Small intestine (tissue), 7 donors: Measurements from ENCODE around the gene RELN. TPM values are rescaled to one million over a fixed set of nuclear protein-coding genes. Genes with fewer than 3 reads are reported as not detected.

ENCODE experiments used
- DNase-seq, 2 donors: peaks; one replicate each; pipeline versions ENCODE4 v3.0.0 to v3.0.0-alpha.2; 2013
- FAIRE-seq: peaks from 2 replicates; lab custom pipeline; 2012; peaks lifted over from hg19 to GRCh38; lab: Jason Lieb, UNC
- H3K27ac ChIP-seq, 3 donors: one replicate each; pipeline ENCODE4 v1.5.1; 2013; ENCODE audit warnings: low read length in 2 of 3, mild to moderate bottlenecking in 2 of 3, control low read depth in 1 of 3, inconsistent platforms in 1 of 3, low read depth in 1 of 3, moderate library complexity in 1 of 3
- H3K27me3 ChIP-seq, 3 donors: one replicate each; pipeline ENCODE4 v1.6.1; 2013; ENCODE audit warnings: low read length in 3 of 3, inconsistent platforms in 1 of 3; ENCODE audit not compliant: control insufficient read depth in 3 of 3, insufficient read depth in 3 of 3
- H3K36me3 ChIP-seq, 3 donors: one replicate each; pipeline ENCODE4 v1.6.1; 2013; ENCODE audit warnings: low read length in 3 of 3, inconsistent platforms in 1 of 3, low read depth in 1 of 3, mild to moderate bottlenecking in 1 of 3, moderate library complexity in 1 of 3; ENCODE audit not compliant: control insufficient read depth in 3 of 3, insufficient read depth in 2 of 3
- H3K4me1 ChIP-seq, 3 donors: one replicate each; pipeline ENCODE4 v1.6.1; 2013; ENCODE audit warnings: low read length in 2 of 3, inconsistent platforms in 1 of 3, low read depth in 1 of 3, mild to moderate bottlenecking in 1 of 3, moderate library complexity in 1 of 3; ENCODE audit not compliant: control insufficient read depth in 3 of 3, insufficient read depth in 2 of 3
- H3K4me3 ChIP-seq, 3 donors: one replicate each; pipeline ENCODE4 v1.5.1; 2013; ENCODE audit warnings: low read length in 3 of 3, control low read depth in 1 of 3, inconsistent platforms in 1 of 3, low read depth in 1 of 3, mild to moderate bottlenecking in 1 of 3, moderate library complexity in 1 of 3
- H3K9me3 ChIP-seq, 2 donors: one replicate each; pipeline ENCODE4 v1.6.1; 2013; ENCODE audit warnings: low read depth in 1 of 2, low read length in 1 of 2; ENCODE audit not compliant: control insufficient read depth in 2 of 2, insufficient read depth in 1 of 2
- WGBS, 3 donors: extraction: QIAGEN DNeasy Blood & Tissue Kit; methylation state at CpG; one replicate each; pipeline ENCODE4 v1.1.7; 2013; 5-methylcytosine and 5-hydroxymethylcytosine counted together
- polyA plus RNA-seq, 4 donors: library from polyadenylated mRNA; stranded (reverse) in 3 of 4; unstranded in 1 of 4; fragments of 200-250 nt in 3 of 4; fragments of 120-200 nt in 1 of 4; gene quantifications; one replicate each; pipeline versions ENCODE4 v1.2.1 to v1.2.3, GENCODE V29; 2013
- donor health status: healthy with polysubstance abuse.
- donor health status: control.
- donor health status: control.
- donor health status: Bipolar disorder and iron deficiency.
- donor health status: healthy.

The RELN gene
- polyA plus RNA-seq, 4 donors, result 3.4 to 8.1 TPM; not detected in 2

DNA sequence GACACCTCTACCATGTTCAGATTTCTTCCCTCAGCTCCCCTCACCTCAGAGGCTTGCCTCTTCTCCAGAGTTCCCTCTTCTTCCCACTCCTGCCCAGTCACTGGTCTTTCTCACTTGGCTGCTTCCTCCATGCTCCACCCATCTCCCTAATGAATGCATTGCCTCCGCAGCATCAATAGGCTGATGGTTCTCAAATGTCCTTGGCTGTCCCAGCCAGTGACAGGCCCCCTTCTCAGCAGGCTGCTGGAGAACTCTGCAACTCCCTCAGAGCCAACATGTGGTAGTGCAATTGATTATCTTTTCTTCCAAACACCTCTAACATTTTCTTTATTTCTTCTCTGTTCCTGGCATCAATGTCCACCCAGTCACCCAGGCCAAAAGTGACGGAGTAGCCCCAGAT is 218.2 kb downstream of the RELN start:
- H3K27me3 ChIP-seq, result peaks cover 0 to 4% (median 0%) of the 10 kb centered on the region in 3 donors
- DNase-seq (no peak), FAIRE-seq (no peak)
- WGBS, 3 donors, result 78 to 82% (median 82%) methylated on average over 2 of the region's 2 CpGs
- no peak overlapping the region for H3K27ac ChIP-seq
- H3K4me3 ChIP-seq, result no peak overlapping the region
- H3K4me1 ChIP-seq, result no peaks in the 10 kb centered on the region
- no peaks in the 10 kb centered on the region for H3K9me3 ChIP-seq
- no peaks in the 10 kb centered on the region for H3K36me3 ChIP-seq

DNA sequence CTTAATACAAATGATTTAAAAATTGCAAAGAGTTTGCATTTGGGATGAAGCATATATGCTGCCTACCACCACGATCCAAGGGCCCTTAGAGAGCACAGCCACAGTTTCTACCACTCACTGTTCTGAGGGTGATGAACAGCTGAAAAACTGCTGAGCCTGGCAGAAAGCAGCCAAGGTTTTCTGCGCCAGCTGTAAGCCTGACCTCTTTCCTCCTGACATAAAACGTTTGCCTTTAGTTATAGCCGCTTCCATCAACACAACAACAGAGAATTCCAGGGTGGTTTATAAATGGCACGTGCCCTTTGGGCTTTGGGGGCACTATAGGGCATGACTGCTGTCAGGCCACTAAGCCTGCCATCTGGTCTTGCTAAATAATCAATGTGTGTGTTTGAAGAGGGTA is 222.8 kb downstream of the RELN start:
- no peak for FAIRE-seq
- Histone ChIP-seq H3K4me3 (no peak overlapping the region), H3K36me3 (no peaks in the 10 kb centered on the region), H3K4me1 (no peaks in the 10 kb centered on the region), H3K9me3 (no peaks in the 10 kb centered on the region), H3K27me3 (peaks cover 0 to 4% (median 0%) of the 10 kb centered on the region in 3 donors), H3K27ac (no peak overlapping the region)
- 55 to 68% (median 64%) methylated on average over 5 of the region's 5 CpGs for WGBS, 3 donors
- DNase-seq, result no peak

DNA sequence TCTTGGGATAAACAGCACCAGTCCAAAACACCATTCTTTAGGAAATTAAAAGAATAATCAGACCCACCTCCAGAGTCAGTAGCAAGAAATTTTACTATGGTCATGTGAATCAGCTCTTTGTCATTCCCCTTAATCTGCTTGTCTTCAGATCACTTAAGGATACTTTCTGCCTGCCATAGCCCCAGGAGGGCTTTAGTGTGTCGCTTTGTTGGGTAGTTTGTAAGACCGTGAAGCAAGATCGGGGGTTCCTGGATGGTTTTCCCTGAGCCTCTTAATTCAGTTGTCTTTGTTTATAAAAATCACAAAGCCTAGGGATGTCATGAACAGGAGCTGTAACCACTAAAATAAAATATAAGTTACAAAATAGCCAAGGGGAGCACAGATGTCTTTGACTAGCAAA is 223.6 kb downstream of the RELN start:
- no peak overlapping the region for H3K4me3 ChIP-seq
- no peak for FAIRE-seq
- H3K27ac ChIP-seq, result no peak overlapping the region
- no peaks in the 10 kb centered on the region for H3K4me1 ChIP-seq
- WGBS, 3 donors, result 55 to 74% (median 73%) methylated on average over 3 of the region's 3 CpGs
- H3K9me3 ChIP-seq, result no peaks in the 10 kb centered on the region
- no peak for DNase-seq
- peaks cover 0 to 4% (median 0%) of the 10 kb centered on the region in 3 donors for H3K27me3 ChIP-seq
- H3K36me3 ChIP-seq, result no peaks in the 10 kb centered on the region

DNA sequence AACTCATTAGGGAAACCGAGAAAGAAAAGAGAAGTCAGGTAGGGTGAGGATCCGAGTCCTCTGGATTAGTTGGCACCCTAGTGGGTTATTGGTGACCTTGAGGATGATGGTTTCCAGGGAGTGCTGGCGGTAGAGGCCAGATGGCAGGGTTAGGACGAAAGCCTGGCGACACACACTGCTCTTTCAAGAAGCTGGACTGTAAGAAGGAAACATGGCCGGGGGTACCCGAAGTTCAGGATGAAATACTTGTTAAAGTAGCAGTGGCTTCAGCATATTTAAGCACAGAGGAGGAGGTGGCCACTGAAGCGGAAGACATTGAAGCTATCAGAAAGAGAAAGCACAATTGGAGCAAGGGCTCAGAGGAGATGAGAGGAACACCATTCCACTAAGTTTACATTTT is 224.6 kb downstream of the RELN start:
- Histone ChIP-seq H3K36me3 (no peaks in the 10 kb centered on the region), H3K27ac (no peak overlapping the region), H3K9me3 (no peaks in the 10 kb centered on the region), H3K4me1 (no peaks in the 10 kb centered on the region), H3K27me3 (peaks cover 0 to 4% (median 0%) of the 10 kb centered on the region in 3 donors), H3K4me3 (no peak overlapping the region)
- DNase-seq (no peak), FAIRE-seq (no peak)
- WGBS, 3 donors, result 86 to 91% (median 87%) methylated on average over 8 of the region's 8 CpGs

DNA sequence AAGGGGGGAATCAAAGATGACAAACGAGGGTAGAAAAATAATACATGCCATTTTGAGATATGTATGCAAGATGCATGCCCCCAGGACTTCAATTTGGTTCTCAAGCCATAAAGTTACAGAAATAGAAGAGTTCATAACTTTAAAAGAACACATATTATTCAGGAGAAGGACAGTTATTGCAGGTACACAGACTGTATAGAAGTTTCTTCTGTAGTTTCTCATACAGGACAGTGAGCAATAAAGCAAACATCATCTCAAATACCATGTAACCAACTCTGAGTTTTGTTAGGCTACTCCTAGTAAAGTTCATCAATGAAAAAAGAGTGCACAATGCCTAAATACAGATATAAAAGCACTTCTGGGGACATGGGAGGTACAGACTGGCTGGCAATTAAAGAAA is 226.6 kb downstream of the RELN start:
- Histone ChIP-seq H3K4me3 (no peak overlapping the region), H3K36me3 (no peaks in the 10 kb centered on the region), H3K27me3 (no peaks in the 10 kb centered on the region), H3K9me3 (no peaks in the 10 kb centered on the region), H3K27ac (no peak overlapping the region), H3K4me1 (no peaks in the 10 kb centered on the region)
- no peak for DNase-seq
- 36 to 58% (median 58%) methylated on average over 1 of the region's 1 CpG for WGBS, 3 donors
- FAIRE-seq, result no peak

DNA sequence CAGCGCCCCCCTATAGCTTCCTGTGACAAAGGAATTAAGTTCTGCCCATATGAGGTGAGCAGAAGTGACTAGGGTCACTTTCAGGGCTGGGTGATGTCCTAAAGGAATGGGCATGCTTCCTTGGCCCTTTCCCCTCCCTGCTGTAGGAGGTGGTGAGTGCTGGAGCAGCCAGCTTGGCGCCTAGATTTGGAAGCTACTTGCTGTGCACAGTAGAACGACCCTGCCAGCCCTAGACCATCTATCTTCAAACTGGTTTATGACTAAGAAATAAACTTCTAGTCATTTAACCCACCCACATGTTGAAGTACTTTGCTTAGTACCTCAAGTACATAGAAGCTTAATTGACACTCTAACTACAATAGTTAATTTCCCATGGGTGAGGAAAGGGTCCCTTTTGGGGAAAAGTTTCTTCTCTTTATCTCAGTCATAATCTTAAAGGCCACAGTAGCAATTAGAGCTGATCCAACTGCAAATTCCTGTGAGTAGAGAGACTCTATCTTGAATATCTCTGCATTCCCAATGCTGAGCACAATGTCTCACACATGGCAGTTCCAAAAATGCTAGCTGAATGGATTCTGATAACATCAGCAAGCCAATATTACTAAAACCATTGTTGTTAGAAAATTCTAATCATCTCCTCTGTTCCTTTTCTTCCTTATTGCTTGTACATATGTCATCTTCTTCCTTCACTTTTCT is 227.2 kb downstream of the RELN start:
- no peaks in the 10 kb centered on the region for H3K27me3 ChIP-seq
- DNase-seq (no peak), FAIRE-seq (no peak)
- H3K4me1 ChIP-seq, result no peaks in the 10 kb centered on the region
- H3K36me3 ChIP-seq, result no peaks in the 10 kb centered on the region
- 58 to 71% (median 65%) methylated on average over 3 of the region's 3 CpGs for WGBS, 3 donors
- H3K27ac ChIP-seq, result no peak overlapping the region
- H3K4me3 ChIP-seq, result no peak overlapping the region
- H3K9me3 ChIP-seq, result no peaks in the 10 kb centered on the region

DNA sequence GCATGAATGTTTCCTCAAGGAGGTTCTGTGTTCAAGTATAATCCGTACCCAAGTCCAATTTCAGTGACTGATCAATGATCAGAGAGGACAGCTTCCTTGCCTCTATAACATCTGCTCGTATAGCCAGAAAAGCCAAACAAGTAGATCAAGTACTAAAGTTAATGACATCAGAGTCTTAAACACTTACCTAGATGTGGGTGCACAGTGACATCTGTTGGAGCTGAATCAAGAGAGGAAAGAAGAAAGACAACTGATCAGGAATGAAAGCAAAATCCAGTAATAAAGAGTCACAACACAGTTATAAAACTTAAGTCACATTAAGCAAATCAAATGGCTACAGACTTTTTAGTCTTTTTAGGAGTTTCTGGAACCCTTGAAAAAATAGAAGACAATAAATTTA is 236.5 kb downstream of the RELN start:
- DNase-seq (peak in 1 of 2 donors; percentile 5), FAIRE-seq (no peak)
- Histone ChIP-seq H3K4me1 (no peaks in the 10 kb centered on the region), H3K27ac (no peak overlapping the region), H3K36me3 (no peaks in the 10 kb centered on the region), H3K4me3 (no peak overlapping the region), H3K27me3 (no peaks in the 10 kb centered on the region), H3K9me3 (no peaks in the 10 kb centered on the region)
- WGBS, 3 donors, result 27 to 62% (median 38%) methylated on average over 2 of the region's 2 CpGs

DNA sequence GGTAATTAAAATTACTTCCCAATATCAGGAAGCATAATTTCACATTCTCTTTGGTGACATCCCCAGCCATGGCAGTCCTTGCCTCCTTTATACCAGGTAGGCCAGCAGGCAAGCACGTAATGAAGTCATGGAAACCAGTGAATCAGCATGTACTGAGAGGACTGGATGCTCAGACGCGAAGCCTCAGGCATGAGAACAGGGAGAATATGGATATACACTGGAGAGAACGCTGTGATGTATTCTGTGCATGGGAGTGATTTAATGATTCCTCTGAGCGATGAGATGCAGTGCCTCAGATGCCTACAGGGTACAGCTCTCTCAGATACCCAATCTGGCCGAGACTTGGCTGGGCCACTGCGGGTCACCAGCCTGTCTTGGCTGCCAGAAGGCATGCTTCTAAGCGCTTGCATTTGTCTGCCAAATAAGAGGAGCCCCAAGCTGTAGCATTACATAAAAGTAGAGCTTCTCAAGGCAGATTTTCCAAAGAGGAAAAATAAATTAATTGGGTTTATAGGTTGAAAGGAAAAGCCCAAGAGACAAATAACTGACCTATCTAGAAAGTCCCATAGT is 238.1 kb downstream of the RELN start:
- Histone ChIP-seq H3K4me1 (no peaks in the 10 kb centered on the region), H3K9me3 (no peaks in the 10 kb centered on the region), H3K27ac (no peak overlapping the region), H3K36me3 (no peaks in the 10 kb centered on the region), H3K27me3 (no peaks in the 10 kb centered on the region), H3K4me3 (no peak overlapping the region)
- no peak for DNase-seq
- FAIRE-seq, result no peak
- WGBS, 3 donors, result 83 to 90% (median 84%) methylated on average over 8 of the region's 8 CpGs
